GM21717 (cell line): ENCODE data around the gene ME3.

Source experiments
- ATAC-seq: cut with Tn5 transposase; IDR thresholded peaks from one replicate; pipeline ENCODE4 v1.9.1; 2021; ENCODE audit warnings: mild to moderate bottlenecking, moderate library complexity; ENCODE audit not compliant: unreplicated experiment

Gene ME3

DNA sequence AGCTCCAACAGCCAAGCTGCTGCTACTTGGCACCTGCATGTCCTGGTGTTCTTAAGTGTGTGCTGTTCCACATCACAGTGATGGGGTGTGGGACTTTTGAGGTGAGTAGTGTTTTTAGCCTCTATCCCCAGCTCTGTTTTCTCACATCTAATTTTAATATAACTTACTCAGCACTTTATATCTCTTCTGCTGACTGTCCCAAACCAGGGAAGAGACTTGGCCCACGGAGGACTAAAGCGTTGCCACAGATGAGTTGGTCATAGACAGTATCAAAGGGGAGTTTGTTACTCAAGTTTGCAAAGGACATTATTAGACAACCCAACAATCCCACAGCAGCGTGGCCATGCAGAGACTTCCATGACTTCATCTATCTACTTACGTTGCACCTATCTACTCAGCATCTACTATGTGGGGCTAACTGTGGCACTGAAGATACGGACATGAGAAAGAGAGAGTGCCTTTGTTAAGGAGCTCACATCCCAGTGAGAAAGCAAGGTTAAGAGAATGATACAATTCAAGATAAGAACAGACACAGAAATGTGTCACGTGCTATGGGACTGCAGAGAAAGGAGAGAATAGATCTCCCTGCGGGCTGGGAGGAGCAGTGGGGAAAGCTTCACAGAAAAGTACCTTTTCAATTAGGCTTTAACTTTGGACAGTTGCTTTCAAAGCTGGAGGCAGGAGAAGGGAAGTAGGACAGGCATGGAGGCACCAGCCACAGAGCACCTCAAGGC is 82.4 kb downstream of the ME3 start:
- ATAC-seq, result no peak

DNA sequence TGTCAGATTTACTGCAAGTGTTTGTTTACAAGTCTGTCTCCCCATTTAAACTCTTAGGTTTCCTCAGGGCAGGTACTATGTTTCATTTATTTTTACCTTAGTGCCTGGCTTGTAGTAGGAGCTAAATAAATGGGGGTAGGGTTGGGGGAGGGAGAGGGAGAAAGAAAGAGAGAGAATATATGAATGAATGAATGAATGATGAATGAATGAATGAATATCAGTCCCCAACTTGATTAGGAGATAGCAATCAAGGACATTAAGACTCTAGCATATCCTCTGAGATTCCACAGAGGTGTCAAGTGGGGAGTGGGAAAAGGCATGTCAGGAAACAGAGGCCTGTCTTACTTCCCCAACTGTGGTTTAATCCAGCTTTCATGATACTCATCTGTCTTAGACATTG is 83.2 kb downstream of the ME3 start:
- no peak for ATAC-seq

DNA sequence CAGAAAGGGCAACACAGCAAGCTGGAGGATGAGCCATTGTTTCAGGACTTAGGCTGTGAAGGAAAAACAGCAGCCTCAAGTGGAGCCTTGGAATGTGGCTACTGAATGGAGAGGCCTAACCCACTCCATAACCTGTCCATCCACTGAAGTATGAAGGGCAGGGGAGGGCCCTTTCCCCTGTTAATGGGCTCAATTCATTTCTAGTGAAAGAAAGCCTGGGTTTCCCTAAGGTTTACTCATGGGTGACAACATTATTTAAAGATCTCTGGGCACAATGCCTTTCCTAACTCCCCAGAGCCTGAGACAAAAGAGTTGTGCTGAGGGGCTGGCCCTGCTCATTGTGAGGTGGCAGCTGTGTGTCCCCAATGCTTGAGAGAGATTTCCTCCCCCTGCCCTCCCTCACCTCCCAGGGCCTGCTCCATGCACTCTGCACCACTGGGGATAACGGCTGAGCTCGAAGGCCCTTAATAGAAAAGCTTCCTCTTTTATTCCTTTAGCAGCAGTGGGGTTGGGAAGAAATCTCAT is 83.8 kb downstream of the ME3 start:
- no peak for ATAC-seq

DNA sequence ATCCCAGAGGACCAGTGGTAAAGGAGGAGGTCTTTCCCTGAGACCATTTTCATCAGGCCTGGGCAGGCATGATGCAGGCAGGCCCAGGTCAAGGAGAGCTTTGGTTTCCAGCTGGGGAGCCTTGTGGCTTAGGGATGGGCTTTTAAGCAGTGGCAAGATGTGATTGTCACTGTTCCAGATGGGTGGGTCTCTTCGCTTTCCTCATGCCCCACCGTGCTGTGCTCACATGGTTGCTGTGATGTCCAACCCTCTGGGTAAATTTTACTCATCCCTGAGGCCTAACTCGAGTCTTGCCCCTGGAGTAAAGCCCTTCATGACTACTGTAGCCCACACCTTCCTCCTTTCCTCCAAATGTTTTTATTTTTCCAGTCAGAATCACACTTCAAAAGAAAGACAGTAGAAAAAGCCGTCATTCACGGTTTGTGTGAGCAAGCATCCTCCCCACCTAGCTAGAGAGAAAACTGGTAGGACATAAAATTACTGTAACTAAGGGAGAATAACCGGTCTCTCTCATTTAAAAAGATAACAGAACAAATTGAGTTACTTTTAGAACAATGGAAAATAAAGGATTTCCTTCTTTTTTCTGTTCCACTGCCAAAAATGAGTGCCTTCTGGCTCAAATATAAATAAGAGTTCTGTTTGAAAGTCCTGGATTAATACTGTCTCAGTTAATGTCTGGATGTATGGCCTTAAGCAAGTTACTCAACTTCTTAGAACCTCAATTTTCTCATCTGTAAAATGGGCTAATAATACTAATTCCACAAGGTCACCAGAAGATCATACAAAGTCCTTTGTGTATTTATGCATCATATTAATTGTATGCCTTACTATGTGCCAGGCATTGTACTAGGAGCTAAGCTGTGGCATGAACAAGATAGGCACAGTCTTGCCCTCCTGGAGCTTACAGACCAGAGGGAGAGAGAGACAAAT is 84.9 kb downstream of the ME3 start:
- no peak for ATAC-seq

DNA sequence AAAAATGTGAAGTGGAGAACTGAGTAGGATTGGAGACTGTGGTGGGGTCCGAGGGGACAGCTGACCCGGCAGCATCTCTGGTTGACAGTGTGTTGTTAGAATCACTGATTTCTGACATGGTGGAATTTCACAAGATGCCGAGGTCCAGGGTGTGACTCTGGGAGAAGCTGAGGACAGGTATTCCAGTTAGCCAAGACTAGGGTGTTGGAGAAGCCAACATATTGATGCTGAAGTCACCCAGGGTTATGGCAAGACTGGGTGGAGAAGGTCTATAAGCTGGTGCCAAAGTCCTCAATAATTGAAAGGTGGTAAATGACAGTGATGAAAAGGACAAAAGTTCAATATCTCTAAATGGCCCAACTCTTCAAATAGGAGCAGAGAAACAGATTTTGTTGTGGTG is 86.1 kb downstream of the ME3 start:
- no peak for ATAC-seq

DNA sequence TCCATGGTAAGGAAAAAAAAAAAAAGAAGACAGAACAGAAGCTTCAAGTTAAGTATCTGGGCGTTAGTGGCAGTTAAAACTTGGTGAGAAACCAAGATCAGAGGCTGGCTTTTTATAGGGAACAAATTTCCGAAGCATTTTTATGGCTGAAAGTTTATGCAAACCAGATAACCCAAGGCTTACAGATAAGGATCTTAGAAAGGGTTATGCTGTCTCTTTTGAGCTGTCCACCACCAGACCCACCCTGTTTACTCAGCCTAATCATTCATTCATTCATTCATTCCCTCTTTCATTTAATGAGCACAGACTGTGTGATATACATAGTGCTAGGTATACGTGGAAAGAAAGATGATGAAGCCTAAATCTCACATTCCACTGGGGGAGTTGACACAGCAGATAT is 89.5 kb downstream of the ME3 start:
- ATAC-seq, result no peak

DNA sequence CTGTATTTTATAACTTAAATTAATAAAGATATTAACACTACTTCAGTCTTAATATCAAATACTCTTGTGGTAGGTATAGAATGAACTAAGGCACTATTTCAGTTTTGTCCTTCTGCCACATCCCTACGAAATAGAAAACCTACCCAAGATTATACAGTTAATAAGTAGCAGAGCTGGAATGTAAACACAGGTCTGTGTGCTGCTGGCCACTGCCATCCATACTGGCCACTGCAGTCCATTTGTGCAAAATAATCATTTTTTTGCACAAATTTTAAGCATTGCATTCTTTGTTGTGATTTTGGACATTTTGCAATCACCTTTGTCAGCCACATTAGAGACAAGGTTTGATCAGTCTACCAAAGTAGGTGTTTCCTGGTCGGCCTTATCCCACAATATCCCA is 91.9 kb downstream of the ME3 start:
- no peak for ATAC-seq

DNA sequence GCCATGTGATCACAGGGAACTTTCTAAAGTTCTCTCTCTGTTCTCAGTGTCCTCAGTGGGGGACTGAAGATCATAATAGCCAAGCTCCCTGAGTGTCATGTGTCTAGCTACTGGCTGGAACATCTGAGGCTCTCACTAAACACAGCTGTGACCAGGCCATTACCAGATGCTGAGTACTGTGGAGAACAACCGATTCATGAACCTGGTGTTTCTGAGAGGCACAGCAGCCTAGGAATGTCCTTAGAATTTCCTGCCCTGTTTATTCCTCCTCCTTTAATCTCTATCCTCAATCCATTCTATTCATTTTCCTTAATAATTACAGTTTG is 93.0 kb downstream of the ME3 start:
- no peak for ATAC-seq

DNA sequence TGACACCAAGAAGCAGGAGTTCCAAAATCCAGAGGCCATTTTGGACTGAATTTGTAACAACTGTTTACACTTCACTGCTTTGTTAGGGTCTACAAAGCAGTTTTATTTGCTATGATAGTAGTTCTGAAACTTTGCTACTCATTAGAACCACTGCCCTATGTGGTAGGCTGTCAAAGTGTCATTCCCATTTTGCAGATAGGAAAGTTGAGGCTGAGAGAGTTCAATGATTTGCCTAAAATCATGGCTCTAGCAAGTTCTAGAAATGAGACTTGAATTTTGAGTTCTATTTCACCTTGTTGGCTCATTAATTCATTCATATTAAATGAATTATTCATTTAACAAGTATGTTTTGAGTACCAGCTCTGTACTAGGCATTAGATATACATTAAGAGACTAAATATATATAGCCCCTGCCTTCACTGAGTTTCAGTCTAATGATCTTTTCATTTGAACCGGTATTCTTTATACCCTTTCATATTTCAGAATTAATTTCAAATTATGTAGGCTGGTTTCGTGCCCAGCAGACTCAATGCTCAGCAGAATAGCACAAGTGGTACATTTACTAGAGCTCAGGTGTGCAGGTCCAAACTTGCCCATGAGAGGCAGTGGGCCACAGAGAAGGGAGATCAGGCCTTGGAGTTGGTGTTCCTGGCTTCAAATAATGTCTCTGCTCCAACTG is 93.5 kb downstream of the ME3 start:
- no peak for ATAC-seq

DNA sequence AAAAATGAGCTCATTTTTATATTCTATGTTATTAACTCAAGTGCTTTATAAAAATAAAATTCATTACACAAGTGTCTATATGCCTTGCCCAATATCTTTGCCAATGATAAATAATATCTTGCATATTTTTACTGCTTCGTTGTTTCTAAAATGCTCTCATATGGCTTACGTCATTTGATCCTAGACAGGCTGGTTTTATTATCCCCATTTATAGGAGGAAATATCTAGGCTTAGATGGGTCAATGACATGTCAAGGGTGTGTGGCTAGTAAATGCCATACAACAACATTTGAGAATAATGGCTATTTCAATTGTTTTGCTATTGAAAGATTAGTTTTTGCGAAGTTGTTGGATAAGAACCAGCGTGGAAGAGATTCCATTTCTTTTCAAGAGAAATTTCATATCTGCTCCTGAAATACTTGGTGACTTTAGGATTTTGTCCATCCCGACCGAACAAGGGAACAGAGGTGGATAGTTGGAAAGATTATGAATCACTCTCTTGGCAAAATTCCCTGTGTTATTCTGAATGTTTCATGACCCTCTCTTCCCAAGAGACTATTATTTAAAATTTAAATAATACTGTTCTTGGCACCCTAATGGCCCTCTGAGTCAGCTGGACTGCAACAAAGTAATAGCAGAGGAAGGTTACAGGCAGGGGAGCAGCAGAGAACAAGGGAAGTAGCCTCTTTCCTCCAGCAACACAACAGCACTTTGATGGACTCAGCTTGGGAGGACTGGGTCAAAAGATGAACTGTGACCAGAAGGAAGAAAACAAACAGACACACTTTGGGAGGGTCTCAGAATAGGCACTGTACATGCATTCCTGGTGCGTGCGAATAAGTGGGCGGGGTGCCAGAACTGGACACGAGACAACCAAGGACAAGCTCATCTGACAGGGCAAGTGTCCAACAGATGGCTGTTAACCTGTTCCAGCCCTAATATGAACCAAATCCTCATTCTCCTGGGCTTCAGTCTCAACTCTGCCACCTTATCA is 94.5 kb downstream of the ME3 start:
- ATAC-seq, result no peak

DNA sequence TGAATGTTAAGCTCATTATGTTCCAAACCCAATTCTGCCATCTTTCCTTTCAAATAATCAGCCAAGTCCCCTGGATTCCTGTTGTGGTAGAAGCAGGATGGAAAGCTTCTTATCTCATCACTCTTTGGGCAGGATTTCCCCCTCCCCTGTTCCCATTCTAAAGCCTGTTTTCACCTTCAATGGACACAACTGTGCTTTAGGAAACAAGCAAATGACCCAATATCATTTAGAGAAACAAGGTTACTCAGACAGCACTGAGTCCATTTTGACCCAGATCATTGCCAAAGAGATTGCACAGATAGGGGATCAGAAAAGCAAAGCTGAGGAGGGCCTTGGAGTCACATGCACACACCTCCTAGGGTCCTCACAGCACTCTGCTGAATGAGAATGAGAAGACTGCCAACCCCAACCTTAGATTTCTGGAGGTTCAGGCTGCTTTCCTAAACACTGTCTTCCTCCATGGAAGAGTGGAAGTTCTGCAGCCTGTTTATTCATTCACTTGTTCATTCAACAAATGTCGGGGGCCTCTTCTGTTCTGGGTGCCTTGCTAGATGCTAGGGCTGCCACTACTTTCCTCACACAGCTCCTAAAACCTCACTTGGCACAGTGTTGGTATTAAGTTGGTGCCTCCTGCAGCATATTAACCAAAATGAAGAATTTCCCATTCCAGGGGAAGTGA is 95.3 kb downstream of the ME3 start:
- no peak for ATAC-seq

DNA sequence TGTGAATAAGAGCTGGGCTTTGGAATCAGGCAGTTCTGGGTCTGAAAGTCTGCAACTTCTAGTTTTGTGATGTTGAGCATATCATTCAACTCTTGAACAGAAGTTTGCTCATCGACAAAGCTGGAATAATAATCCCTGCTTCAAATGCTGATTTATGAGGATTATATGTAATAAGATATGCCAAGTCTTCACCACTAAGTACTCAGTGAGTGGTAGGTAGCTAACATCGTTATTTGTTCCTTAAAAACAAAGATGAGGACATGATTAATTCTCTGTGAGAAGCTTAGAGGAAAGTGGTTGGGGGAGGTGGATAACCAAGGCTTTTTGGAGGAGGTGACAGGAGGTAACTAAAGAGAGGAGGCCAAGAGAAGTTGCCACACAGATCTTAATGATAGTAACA is 96.5 kb downstream of the ME3 start:
- no peak for ATAC-seq

DNA sequence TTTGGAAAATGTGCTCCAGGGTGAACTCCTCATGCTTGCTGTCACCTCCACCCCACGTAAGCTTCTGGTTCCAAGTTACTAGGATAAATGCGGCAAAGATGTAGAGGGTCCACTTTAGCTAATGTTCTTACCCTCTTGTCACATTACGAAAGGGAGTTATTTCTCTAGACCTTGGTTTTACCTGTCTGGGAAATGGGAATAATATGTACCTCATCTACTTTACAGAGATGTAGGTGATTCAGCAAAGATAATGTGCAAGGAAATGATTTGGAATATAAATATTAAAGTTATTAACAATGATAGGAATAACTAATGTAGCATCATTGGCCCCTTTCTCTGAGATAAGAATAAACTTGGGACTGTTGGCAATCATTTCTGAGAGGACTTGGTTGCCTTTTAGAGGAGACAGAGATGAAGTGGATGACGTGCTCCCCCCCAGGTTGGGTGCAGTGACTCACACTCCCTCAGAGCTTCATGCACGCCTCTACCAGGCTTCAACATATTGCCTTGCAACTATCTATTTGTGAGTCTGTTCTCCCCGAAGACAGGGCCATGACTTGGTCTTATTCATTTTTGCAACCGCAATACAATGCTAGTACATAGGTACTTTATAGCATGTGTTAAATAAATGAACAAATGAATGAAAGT is 97.1 kb downstream of the ME3 start:
- no peak for ATAC-seq

DNA sequence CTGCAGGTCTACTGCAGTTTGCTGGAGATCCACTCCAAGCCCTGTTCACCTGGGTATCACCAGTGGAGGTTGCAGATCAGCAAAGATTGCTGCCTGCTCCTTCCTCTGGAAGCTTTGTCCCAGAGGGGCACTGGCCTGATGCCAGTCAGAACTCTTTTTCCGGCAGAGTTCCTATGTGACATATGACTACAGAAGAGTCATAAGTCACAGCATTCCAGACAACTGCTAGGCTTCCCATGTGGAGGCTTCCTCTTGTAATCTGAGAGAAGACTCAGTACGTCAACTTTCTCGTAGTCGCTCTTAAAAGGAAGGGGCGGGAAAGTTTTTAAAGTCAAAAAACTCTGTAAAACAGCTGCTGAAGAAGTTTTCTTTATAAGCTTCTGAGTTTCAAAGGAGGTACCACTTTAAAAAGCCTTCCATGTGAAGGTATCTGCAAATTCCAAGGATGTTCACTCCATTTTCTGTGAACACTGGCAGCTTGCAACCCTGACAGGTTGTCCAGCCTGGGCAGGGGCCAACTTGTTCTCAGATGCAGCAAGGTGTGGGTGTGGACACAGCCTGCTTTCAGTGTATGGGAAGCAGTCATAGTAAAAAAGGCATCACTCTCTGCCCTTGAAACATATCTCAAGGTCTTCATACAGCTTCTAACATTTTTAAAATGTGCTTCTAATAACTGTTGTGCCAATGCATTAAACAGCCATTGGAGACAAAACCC is 97.8 kb downstream of the ME3 start:
- ATAC-seq, result no peak

DNA sequence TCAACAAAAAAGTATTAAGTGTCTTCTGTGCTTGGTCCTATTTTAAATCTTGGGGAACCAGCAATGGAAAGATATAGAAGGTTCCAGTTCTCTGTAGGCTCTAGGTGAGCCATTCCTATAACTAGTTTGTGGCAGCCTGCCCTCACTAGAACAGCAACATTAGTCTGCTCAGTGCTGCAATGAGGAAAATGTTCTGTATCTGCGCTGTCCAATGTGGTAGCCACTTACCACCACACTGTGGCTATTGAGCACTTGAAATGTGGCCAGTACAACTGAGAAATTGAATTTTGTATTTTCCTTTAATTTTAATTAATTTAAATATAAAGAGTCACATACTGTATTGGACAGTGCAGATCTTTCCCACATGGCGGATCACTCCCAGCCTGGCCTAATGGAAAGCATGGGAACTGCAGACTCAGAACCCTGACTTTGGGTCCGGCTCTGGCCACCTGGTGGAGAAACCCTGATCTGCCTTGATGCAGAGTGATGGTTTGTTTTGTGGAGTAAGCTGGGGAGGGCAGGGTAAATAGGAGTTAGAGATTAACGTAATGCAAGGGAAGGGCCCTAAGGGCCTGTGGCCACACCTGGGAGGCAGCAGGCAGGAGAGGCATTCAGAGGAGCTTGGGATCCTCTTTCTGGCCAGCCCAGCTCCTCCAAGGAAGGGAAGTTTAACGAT is 101.0 kb downstream of the ME3 start:
- no peak for ATAC-seq

DNA sequence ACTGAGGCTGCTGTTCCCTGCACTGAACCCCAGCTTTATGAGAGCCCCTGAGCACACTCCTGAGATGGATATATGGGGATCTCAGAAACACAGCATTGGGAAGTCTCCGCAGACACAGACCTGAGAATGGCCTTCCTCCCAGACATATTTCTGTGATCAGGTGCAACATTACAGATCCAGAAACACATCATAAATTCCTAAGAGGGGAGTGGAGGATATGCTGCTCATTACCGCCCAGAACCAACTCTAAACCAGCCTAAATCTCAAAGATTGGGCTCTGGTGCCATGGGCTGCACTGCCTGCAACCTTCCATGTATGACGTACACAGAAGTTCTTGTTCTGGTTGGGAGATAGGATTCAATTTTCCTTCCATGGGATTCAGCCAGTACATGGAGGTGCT is 102.0 kb downstream of the ME3 start:
- no peak for ATAC-seq

DNA sequence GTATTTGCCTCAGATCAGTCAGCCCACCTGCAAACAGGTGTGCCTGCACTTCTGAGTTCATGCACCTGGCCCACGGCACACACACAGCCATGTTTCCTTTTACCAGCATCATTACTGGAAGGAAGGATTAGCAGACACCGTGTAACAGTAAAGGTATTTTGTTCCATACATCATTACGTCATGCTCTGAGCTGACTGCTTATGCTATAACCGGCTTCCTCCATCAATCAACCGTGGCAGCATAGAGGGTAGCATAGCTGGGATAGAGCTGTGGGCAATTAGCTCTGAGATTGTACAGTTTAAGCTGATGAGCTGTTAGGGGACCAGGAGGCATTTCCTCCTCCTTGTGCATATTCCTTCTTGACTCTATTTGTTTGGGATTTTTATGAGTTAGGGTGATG is 102.4 kb downstream of the ME3 start:
- no peak for ATAC-seq

DNA sequence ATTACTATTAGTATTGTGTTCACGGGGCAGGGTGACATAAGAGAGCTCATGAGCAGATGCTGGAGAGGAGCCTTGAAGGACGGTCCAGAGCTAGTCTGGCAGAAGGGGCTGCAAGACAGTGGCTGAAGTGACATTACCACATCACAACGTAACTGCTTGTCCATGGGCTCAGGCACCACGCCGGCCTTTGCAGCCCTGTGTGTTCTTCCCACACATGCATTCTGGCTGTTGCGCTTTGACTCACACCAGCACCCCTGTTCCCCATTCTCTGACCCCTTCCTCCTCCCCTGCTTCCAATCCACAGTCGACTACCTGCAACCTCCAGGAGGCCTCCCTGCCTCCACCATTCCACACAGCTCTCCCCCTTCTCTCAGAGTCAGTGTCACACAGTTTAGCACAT is 103.3 kb downstream of the ME3 start:
- ATAC-seq, result no peak
